ENCODE measurements around the gene TBC1D22A.
A peak's percentile ranks its signal among the peaks of the same experiment; 100 is the strongest.

TBC1D22A gene

GRCh38 chr22:46925818-46926217, 163.4 kb downstream of the TBC1D22A start:
- no peak for DNase-seq

GRCh38 chr22:46929046-46929709, 166.7 kb downstream of the TBC1D22A start:
- DNase-seq: no peak

GRCh38 chr22:46929710-46930204, 167.3 kb downstream of the TBC1D22A start:
- DNase-seq: no peak

- no peak for DNase-seq
Measured at GRCh38 chr22:46931414-46931813, 169.0 kb downstream of the TBC1D22A start.

GRCh38 chr22:46931881-46932280, 169.4 kb downstream of the TBC1D22A start:
- no peak for DNase-seq

GRCh38 chr22:46933040-46933930, 170.8 kb downstream of the TBC1D22A start:
- no peak for DNase-seq

- no peak for DNase-seq
Measured at GRCh38 chr22:46934172-46934745, 171.8 kb downstream of the TBC1D22A start.

- no peak for DNase-seq
Measured at GRCh38 chr22:46934746-46935491, 172.5 kb downstream of the TBC1D22A start.

GRCh38 chr22:46935506-46936377, 173.3 kb downstream of the TBC1D22A start:
- DNase-seq: no peak

- DNase-seq: peak in 1 of 51 donors; percentile 12
Measured at GRCh38 chr22:46936378-46936903, 174.0 kb downstream of the TBC1D22A start.

- DNase-seq: no peak
Measured at GRCh38 chr22:46937185-46937584, 174.7 kb downstream of the TBC1D22A start.

GRCh38 chr22:46937939-46938338, 175.5 kb downstream of the TBC1D22A start:
- DNase-seq: no peak

- DNase-seq: no peak
Measured at GRCh38 chr22:46941968-46942798, 179.7 kb downstream of the TBC1D22A start.

- DNase-seq: no peak
Measured at GRCh38 chr22:46942799-46943785, 180.6 kb downstream of the TBC1D22A start.

GRCh38 chr22:46945481-46945880, 183.0 kb downstream of the TBC1D22A start:
- no peak for DNase-seq

GRCh38 chr22:46946383-46946962, 184.0 kb downstream of the TBC1D22A start:
- no peak for DNase-seq

GRCh38 chr22:46947516-46948257, 185.2 kb downstream of the TBC1D22A start:
- DNase-seq: no peak

Measured in hypothalamus (tissue), 51 donors.